ENCODE data around the gene MAP1LC3B2. TPM values are rescaled to one million over a fixed set of nuclear protein-coding genes. Genes with fewer than 3 reads are reported as not detected.

Gene MAP1LC3B2
- total and polyA plus RNA-seq, 2 of the 13 experiments (the other 11 are each of a cell fraction or from before 2014, with no cell fraction given) = 0.60 to 2.2 TPM

DNA sequence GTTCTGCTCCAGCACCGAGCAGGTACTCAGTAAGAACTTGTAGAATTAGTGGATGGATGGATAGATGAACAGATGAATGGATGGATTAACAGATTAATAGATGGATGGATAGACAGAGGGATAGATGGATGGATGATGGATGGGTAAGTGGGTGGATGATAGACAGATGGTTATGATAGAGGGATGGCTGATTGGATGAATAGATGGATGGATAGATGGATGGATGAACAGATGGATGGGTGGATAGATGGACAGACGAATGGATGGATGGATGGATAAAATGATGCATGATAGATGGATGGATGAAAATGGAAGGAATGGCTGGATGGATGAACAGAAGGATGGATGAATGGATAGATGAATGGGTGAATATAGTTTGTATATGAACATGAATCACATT lies 8.0 kb upstream of the MAP1LC3B2 start:
- Histone ChIP-seq H3K9me3 (ENCODE audit: low read length) (no peaks in the 10 kb centered on the region), H3K4me1 (ENCODE audit: insufficient read depth, low read length) (no peaks in the 10 kb centered on the region), H4K20me1 (ENCODE audit: insufficient read depth, low read length) (no peaks in the 10 kb centered on the region), H2AFZ (ENCODE audit: low read length) (no peak overlapping the region), H3K4me2 (ENCODE audit: low read depth, low read length) (no peak overlapping the region), H3K36me3 (replicated peaks in 1 of 2; ENCODE audit: control insufficient read depth in 1 of 2, insufficient read depth in 2 of 2, low read length in 2 of 2) (no peaks in the 10 kb centered on the region), H3K27ac (ENCODE audit: extremely low read length, insufficient read depth, low read length) (no peak overlapping the region), H3K4me3 (replicated peaks in 1 of 3; ENCODE audit: insufficient read depth in 1 of 3, low read depth in 2 of 3, low read length in 3 of 3) (no peak overlapping the region), H3K9ac (ENCODE audit: insufficient read depth, low read depth, low read length) (no peak overlapping the region), H3K27me3 (ENCODE audit: control insufficient read depth in 1 of 2, insufficient read depth in 2 of 2, low read length in 2 of 2) (no peaks in the 10 kb centered on the region; a peak in 1 of 5 replicates), H3K79me2 (ENCODE audit: insufficient read depth, low read length) (no peaks in the 10 kb centered on the region)
- FAIRE-seq = no peak
- no peak for DNase-seq (ENCODE audit: low spot score)
- ATAC-seq = no peak
- POLR2A ChIA-PET = no interaction called here
- in situ Hi-C loops (cut with HindIII; ENCODE audit: extremely low pct_ligation_motif_present, low pct_unique_long_range_greater_than_20kb) = no loop called here
- no TSS peak for BruUV-seq (replicated peaks)
- no peak for TF ChIP-seq TMF1 (CRISPR knock-in tag; IDR thresholded peaks at IDR 0.05; ENCODE audit: low read depth)
- no peak for TF ChIP-seq MTA1 (CRISPR knock-in tag; IDR thresholded peaks at IDR 0.05; ENCODE audit: borderline replicate concordance)
- TF ChIP-seq KLF11 (CRISPR knock-in tag; IDR thresholded peaks at IDR 0.05) = no peak
- TF ChIP-seq JUNB (CRISPR knock-in tag; IDR thresholded peaks at IDR 0.05; ENCODE audit: borderline replicate concordance) = no peak
- 9% methylated on average over 2 of the region's 2 CpGs for WGBS (ENCODE audit: low lambda C conversion rate)
- intact Hi-C loops (cut with micrococcal nuclease; ENCODE audit: unreplicated experiment) = no loop called here
- CTCF ChIA-PET (ENCODE audit: low intra/inter-chr PET ratio, low total read pairs) = no interaction called here

DNA sequence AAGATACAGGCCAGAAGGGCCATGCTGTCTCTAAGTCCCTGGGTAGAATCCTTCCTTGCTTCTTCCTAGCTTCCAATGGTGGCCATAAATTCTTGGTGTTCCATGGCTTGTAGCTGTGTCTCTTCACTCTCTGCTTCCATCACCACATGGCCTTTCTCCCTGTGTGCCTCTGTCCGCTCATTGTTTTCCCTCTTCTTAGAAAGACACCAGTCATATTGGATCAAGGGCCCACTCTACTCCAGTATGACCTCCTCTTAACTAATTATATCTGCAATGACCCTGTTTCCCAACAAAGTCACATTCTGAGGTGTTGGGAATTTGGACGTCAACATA lies 7.6 kb upstream of the MAP1LC3B2 start:
- no peak overlapping the region for H3K27ac ChIP-seq (ENCODE audit: extremely low read length, insufficient read depth, low read length)
- TF ChIP-seq, protein P1, sequence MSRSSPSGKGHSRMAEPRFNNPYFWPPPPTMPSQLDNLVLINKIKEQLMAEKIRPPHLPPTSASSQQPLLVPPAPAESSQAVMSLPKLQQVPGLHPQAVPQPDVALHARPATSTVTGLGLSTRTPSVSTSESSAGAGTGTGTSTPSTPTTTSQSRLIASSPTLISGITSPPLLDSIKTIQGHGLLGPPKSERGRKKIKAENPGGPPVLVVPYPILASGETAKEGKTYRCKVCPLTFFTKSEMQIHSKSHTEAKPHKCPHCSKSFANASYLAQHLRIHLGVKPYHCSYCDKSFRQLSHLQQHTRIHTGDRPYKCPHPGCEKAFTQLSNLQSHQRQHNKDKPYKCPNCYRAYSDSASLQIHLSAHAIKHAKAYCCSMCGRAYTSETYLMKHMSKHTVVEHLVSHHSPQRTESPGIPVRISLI (CRISPR knock-in tag; IDR thresholded peaks at IDR 0.05; ENCODE audit: borderline replicate concordance) = no peak
- TF ChIP-seq, protein P2, sequence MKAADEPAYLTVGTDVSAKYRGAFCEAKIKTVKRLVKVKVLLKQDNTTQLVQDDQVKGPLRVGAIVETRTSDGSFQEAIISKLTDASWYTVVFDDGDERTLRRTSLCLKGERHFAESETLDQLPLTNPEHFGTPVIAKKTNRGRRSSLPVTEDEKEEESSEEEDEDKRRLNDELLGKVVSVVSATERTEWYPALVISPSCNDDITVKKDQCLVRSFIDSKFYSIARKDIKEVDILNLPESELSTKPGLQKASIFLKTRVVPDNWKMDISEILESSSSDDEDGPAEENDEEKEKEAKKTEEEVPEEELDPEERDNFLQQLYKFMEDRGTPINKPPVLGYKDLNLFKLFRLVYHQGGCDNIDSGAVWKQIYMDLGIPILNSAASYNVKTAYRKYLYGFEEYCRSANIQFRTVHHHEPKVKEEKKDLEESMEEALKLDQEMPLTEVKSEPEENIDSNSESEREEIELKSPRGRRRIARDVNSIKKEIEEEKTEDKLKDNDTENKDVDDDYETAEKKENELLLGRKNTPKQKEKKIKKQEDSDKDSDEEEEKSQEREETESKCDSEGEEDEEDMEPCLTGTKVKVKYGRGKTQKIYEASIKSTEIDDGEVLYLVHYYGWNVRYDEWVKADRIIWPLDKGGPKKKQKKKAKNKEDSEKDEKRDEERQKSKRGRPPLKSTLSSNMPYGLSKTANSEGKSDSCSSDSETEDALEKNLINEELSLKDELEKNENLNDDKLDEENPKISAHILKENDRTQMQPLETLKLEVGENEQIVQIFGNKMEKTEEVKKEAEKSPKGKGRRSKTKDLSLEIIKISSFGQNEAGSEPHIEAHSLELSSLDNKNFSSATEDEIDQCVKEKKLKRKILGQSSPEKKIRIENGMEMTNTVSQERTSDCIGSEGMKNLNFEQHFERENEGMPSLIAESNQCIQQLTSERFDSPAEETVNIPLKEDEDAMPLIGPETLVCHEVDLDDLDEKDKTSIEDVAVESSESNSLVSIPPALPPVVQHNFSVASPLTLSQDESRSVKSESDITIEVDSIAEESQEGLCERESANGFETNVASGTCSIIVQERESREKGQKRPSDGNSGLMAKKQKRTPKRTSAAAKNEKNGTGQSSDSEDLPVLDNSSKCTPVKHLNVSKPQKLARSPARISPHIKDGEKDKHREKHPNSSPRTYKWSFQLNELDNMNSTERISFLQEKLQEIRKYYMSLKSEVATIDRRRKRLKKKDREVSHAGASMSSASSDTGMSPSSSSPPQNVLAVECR (CRISPR knock-in tag; IDR thresholded peaks at IDR 0.05; ENCODE audit: borderline replicate concordance) = no peak
- no peak overlapping the region for H3K9ac ChIP-seq (ENCODE audit: insufficient read depth, low read depth, low read length)
- FAIRE-seq (no peak), DNase-seq (ENCODE audit: low spot score) (no peak), ATAC-seq (no peak)
- H3K9me3 ChIP-seq (ENCODE audit: low read length) = no peaks in the 10 kb centered on the region
- no peak overlapping the region for H3K4me2 ChIP-seq (ENCODE audit: low read depth, low read length)
- in situ Hi-C loops (cut with HindIII; ENCODE audit: extremely low pct_ligation_motif_present, low pct_unique_long_range_greater_than_20kb) = no loop called here
- no TSS peak for BruUV-seq (replicated peaks)
- 8% methylated on average over 2 of the region's 2 CpGs for WGBS (ENCODE audit: low lambda C conversion rate)
- CTCF ChIA-PET (ENCODE audit: low intra/inter-chr PET ratio, low total read pairs) = no interaction called here
- H3K27me3 ChIP-seq (ENCODE audit: control insufficient read depth in 1 of 2, insufficient read depth in 2 of 2, low read length in 2 of 2) = no peaks in the 10 kb centered on the region; a peak in 1 of 5 replicates
- H3K79me2 ChIP-seq (ENCODE audit: insufficient read depth, low read length) = no peaks in the 10 kb centered on the region
- intact Hi-C loops (cut with micrococcal nuclease; ENCODE audit: unreplicated experiment) = no loop called here
- H2AFZ ChIP-seq (ENCODE audit: low read length) = no peak overlapping the region
- H3K4me3 ChIP-seq (replicated peaks in 1 of 3; ENCODE audit: insufficient read depth in 1 of 3, low read depth in 2 of 3, low read length in 3 of 3) = no peak overlapping the region
- POLR2A ChIA-PET = no interaction called here
- no peaks in the 10 kb centered on the region for H3K36me3 ChIP-seq (replicated peaks in 1 of 2; ENCODE audit: control insufficient read depth in 1 of 2, insufficient read depth in 2 of 2, low read length in 2 of 2)
- H4K20me1 ChIP-seq (ENCODE audit: insufficient read depth, low read length) = no peaks in the 10 kb centered on the region
- H3K4me1 ChIP-seq (ENCODE audit: insufficient read depth, low read length) = no peaks in the 10 kb centered on the region
